ENCODE results near the gene ZIC5. TPM values are rescaled to one million over a fixed set of nuclear protein-coding genes. Genes with fewer than 3 reads are reported as not detected.

Gene ZIC5
- total and polyA plus RNA-seq, 2 of the 4 experiments (the other 2 are of a cell fraction) = not detected

- Histone ChIP-seq H3K27ac (ENCODE audit: insufficient read depth, low read length) (no peak overlapping the region), H2AK5ac (ENCODE audit: low read depth, low read length) (no peak overlapping the region), H3K14ac (replicated peaks; ENCODE audit: low read depth, low read length) (no peak overlapping the region), H3K56ac (ENCODE audit: extremely low read depth, insufficient read depth, low read length) (no peak overlapping the region), H3K4me3 (ENCODE audit: insufficient read depth, low read depth, low read length) (no peak overlapping the region), H2BK120ac (ENCODE audit: low read depth, low read length) (no peak overlapping the region), H2BK20ac (ENCODE audit: low read depth, low read length) (no peak overlapping the region), H4K91ac (ENCODE audit: insufficient read depth, low read depth, low read length) (no peak overlapping the region), H3K9me3 (ENCODE audit: control insufficient read depth, insufficient read depth, low read length) (peaks cover 5% of the 10 kb centered on the region; the same call in 1 of the 2 replicates), H2BK15ac (ENCODE audit: low read depth, low read length) (no peak overlapping the region), H3K27me3 (ENCODE audit: control insufficient read depth, insufficient read depth, low read length) (peaks cover 83% of the 10 kb centered on the region), H3K18ac (ENCODE audit: low read depth, low read length) (no peak overlapping the region), H3K9ac (ENCODE audit: low read depth, low read length) (no peak overlapping the region), H4K5ac (ENCODE audit: low read depth, low read length) (no peak overlapping the region), H3K79me1 (ENCODE audit: low read depth in 1 of 2, low read length in 2 of 2) (no peaks in the 10 kb centered on the region), H4K20me1 (ENCODE audit: insufficient read depth, low read length) (no peaks in the 10 kb centered on the region), H2AK9ac (replicated peaks; ENCODE audit: low read depth, low read length, poor library complexity) (no peak overlapping the region), H4K8ac (ENCODE audit: low read depth in 2 of 2, low read length in 2 of 2) (no peak overlapping the region), H2AFZ (replicated peaks; ENCODE audit: low read length, poor library complexity) (no peak overlapping the region), H3K9me1 (ENCODE audit: insufficient read depth, low read length) (no peaks in the 10 kb centered on the region), H2BK5ac (ENCODE audit: low read depth, low read length, poor library complexity, severe bottlenecking) (no peak overlapping the region), H3K36me3 (ENCODE audit: control insufficient read depth, insufficient read depth, low read length) (no peaks in the 10 kb centered on the region), H3K4ac (ENCODE audit: low read depth, low read length) (no peak overlapping the region), H3K23ac (ENCODE audit: low read depth, low read length) (no peak overlapping the region), H3K4me1 (ENCODE audit: control insufficient read depth, insufficient read depth, low read length) (no peaks in the 10 kb centered on the region), H3K4me2 (ENCODE audit: low read depth, low read length) (no peak overlapping the region)
- in situ Hi-C loops (cut with MboI; ENCODE audit: low sequenced_read_pairs) (no loop called here), dilution Hi-C loops (cut with HindIII; ENCODE audit: low sequenced_read_pairs, unreplicated experiment) (no loop called here), intact Hi-C loops (cut with micrococcal nuclease) (no loop called here)
- WGBS, 2 experiments (ENCODE audit: extremely low coverage in 2 of 2, insufficient read length in 1 of 2) = 63% methylated on average over 10 of the region's 14 CpGs; no CpG with 5 or more reads in 1 of the 2 experiments
- BruUV-seq (replicated peaks) = no TSS peak
- no peak for TF ChIP-seq RFX5 (IDR thresholded peaks at IDR 0.05; ENCODE audit: low read depth, low read length)
- no peak for TF ChIP-seq CEBPB (IDR thresholded peaks at IDR 0.05; ENCODE audit: low read depth, low read length)
- no peak for TF ChIP-seq BHLHE40 (IDR thresholded peaks at IDR 0.05; ENCODE audit: low read depth, low read length)
- TF ChIP-seq CHD1 (IDR thresholded peaks at IDR 0.05; ENCODE audit: low read depth, low read length) = no peak
- TF ChIP-seq, protein P1, sequence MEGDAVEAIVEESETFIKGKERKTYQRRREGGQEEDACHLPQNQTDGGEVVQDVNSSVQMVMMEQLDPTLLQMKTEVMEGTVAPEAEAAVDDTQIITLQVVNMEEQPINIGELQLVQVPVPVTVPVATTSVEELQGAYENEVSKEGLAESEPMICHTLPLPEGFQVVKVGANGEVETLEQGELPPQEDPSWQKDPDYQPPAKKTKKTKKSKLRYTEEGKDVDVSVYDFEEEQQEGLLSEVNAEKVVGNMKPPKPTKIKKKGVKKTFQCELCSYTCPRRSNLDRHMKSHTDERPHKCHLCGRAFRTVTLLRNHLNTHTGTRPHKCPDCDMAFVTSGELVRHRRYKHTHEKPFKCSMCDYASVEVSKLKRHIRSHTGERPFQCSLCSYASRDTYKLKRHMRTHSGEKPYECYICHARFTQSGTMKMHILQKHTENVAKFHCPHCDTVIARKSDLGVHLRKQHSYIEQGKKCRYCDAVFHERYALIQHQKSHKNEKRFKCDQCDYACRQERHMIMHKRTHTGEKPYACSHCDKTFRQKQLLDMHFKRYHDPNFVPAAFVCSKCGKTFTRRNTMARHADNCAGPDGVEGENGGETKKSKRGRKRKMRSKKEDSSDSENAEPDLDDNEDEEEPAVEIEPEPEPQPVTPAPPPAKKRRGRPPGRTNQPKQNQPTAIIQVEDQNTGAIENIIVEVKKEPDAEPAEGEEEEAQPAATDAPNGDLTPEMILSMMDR (conservative IDR thresholded peaks at IDR 0.05; ENCODE audit: low read depth, low read length) = no peak
- no peak for TF ChIP-seq SMC3 (IDR thresholded peaks at IDR 0.05; ENCODE audit: low read depth, low read length)
- no peak for TF ChIP-seq FOS (IDR thresholded peaks at IDR 0.05; ENCODE audit: low read depth, low read length)
- TF ChIP-seq, protein P2, sequence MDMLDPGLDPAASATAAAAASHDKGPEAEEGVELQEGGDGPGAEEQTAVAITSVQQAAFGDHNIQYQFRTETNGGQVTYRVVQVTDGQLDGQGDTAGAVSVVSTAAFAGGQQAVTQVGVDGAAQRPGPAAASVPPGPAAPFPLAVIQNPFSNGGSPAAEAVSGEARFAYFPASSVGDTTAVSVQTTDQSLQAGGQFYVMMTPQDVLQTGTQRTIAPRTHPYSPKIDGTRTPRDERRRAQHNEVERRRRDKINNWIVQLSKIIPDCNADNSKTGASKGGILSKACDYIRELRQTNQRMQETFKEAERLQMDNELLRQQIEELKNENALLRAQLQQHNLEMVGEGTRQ (IDR thresholded peaks at IDR 0.05; ENCODE audit: low read depth, low read length) = no peak
- no peak for TF ChIP-seq MXI1 (IDR thresholded peaks at IDR 0.05; ENCODE audit: borderline replicate concordance, low read depth, low read length)
- TF ChIP-seq POLR2A (IDR thresholded peaks at IDR 0.05; ENCODE audit: low read depth, low read length) = no peak
- no peak for TF ChIP-seq RAD21 (IDR thresholded peaks at IDR 0.05; ENCODE audit: low read length)
- no peak for TF ChIP-seq RCOR1 (IDR thresholded peaks at IDR 0.05; ENCODE audit: insufficient replicate concordance, low read length)
- TF ChIP-seq MAZ (IDR thresholded peaks at IDR 0.05; ENCODE audit: borderline replicate concordance, low read depth, low read length) = no peak
- no peak for TF ChIP-seq ELK1 (IDR thresholded peaks at IDR 0.05; ENCODE audit: borderline replicate concordance, low read depth, low read length)
- no peak for TF ChIP-seq NFE2L2 (IDR thresholded peaks at IDR 0.05; ENCODE audit: low read depth, low read length)
- no peak for TF ChIP-seq MAFK (IDR thresholded peaks at IDR 0.05; ENCODE audit: low read depth, low read length)
- ATAC-seq (ENCODE audit: low read depth) (no peak), DNase-seq (no peak)
- ChIA-PET CTCF (no interaction called here), POLR2A (ENCODE audit: unreplicated experiment) (no interaction called here)
Measured at GRCh38 chr13:99953138-99953755, 18.3 kb downstream of the ZIC5 start.
